ENCODE results near the gene IFIT2. TPM values are rescaled to one million over a fixed set of nuclear protein-coding genes. Genes with fewer than 3 reads are reported as not detected.

IFIT2 gene
- total RNA-seq, 4 donors from 2014 or later = 0.67 to 2.2 (median 1.9) TPM

GRCh38 chr10:89266721-89267453 is 35.0 kb upstream of the IFIT2 start:
- intact Hi-C loops (cut with DNase I; ENCODE audit: low total_unique reads) = no loop called here
- TF ChIP-seq POLR2A (IDR thresholded peaks at IDR 0.05) (no peak), CTCF (IDR thresholded peaks at IDR 0.05) (no peak)
- WGBS, 2 donors = 46 to 56% methylated on average over 1 of the region's 1 CpG
- DNase-seq (ENCODE audit: low spot score in 2 of 2) = no peak
- H3K4me3 ChIP-seq (ENCODE audit: low read depth, poor library complexity, severe bottlenecking) = no peak overlapping the region

GRCh38 chr10:89269433-89270152 is 32.3 kb upstream of the IFIT2 start:
- WGBS, 2 donors = 84 to 92% methylated on average over 3 of the region's 3 CpGs
- no peak overlapping the region for H3K4me3 ChIP-seq (ENCODE audit: low read depth, poor library complexity, severe bottlenecking)
- intact Hi-C loops (cut with DNase I; ENCODE audit: low total_unique reads) = no loop called here
- no peak for DNase-seq (ENCODE audit: low spot score in 2 of 2)
- no peak for TF ChIP-seq CTCF (IDR thresholded peaks at IDR 0.05)

GRCh38 chr10:89270153-89270483 is 31.7 kb upstream of the IFIT2 start:
- H3K4me3 ChIP-seq (ENCODE audit: low read depth, poor library complexity, severe bottlenecking) = no peak overlapping the region
- intact Hi-C loops (cut with DNase I; ENCODE audit: low total_unique reads) = no loop called here
- TF ChIP-seq POLR2A (IDR thresholded peaks at IDR 0.05) = no peak
- TF ChIP-seq CTCF (IDR thresholded peaks at IDR 0.05) = no peak

GRCh38 chr10:89271532-89271931 is 30.3 kb upstream of the IFIT2 start:
- DNase-seq (ENCODE audit: low spot score in 2 of 2) = no peak
- 92 to 97% methylated on average over 2 of the region's 2 CpGs for WGBS, 2 donors
- no peak for TF ChIP-seq CTCF (IDR thresholded peaks at IDR 0.05)
- TF ChIP-seq POLR2A (IDR thresholded peaks at IDR 0.05) = no peak
- no peak overlapping the region for H3K4me3 ChIP-seq (ENCODE audit: low read depth, poor library complexity, severe bottlenecking)
- intact Hi-C loops (cut with DNase I; ENCODE audit: low total_unique reads) = no loop called here

More at GRCh38 chr10:89270153-89270483, 31.7 kb upstream of the IFIT2 start:
- no peak for DNase-seq (ENCODE audit: low spot score in 2 of 2)

GRCh38 chr10:89273680-89274079 is 28.2 kb upstream of the IFIT2 start:
- WGBS, 2 donors = 74 to 100% methylated on average over 2 of the region's 2 CpGs
- no peak overlapping the region for H3K4me3 ChIP-seq (ENCODE audit: low read depth, poor library complexity, severe bottlenecking)
- intact Hi-C loops (cut with DNase I; ENCODE audit: low total_unique reads) = no loop called here
- no peak for DNase-seq (ENCODE audit: low spot score in 2 of 2)
- TF ChIP-seq POLR2A (IDR thresholded peaks at IDR 0.05) (no peak), CTCF (IDR thresholded peaks at IDR 0.05) (no peak)
